Fibroblast of villous mesenchyme (primary cell): ENCODE data around the gene RBX1. TPM values are rescaled to one million over a fixed set of nuclear protein-coding genes. Genes with fewer than 3 reads are reported as not detected.

Source experiments
- DNase-seq: peaks from one replicate; pipeline ENCODE4 v3.0.0-alpha.2; 2010; ENCODE audit warnings: low read depth
- H3K4me3 ChIP-seq: 2 replicates; pipeline ENCODE4 v1.5.1; 2011; ENCODE audit warnings: low read depth, mild to moderate bottlenecking, low read length
- CTCF ChIP-seq: IDR thresholded peaks from 2 replicates; pipeline ENCODE4 v1.5.1; 2012; ENCODE audit warnings: low read depth, mild to moderate bottlenecking, low read length; ENCODE audit not compliant: insufficient read depth
- total RNA-seq: library from RNA; depleted of rRNA; stranded (reverse); fragments of >200 nt; gene quantifications from 2 replicates; pipeline ENCODE4 v1.2.3, GENCODE V29; 2012

Gene RBX1
- total RNA-seq, 1 donor = 54.4 TPM

GRCh38 chr22:40922484-40923303, 28.5 kb upstream of the RBX1 start:
- TF ChIP-seq CTCF = peak; percentile 63
- peak; percentile 76 for DNase-seq
- H3K4me3 ChIP-seq = no peak overlapping the region

DNA sequence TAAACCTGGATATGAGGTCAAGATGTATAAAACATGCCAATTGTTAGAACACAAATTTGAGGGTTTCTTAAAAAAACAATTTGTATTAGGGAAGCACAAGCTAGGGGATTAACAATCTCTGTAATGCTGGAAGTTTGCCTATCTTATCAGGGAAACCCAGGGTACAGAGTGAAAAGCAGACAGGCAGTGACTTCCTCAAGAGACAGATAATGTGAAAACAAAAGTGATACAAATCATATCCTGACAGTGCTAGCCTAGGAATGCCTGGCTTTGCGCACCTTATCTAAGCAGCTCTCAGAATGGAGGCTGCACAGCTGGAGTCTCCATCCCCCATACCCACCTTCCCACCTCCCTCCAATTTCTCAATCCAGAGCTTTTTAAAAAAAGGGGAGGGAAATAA, 22.5 kb upstream of the RBX1 start:
- peak; percentile 24 for DNase-seq
- no peak for TF ChIP-seq CTCF
- H3K4me3 ChIP-seq = no peak overlapping the region

- no peak for TF ChIP-seq CTCF
- H3K4me3 ChIP-seq = no peak overlapping the region
- no peak for DNase-seq
Measured at GRCh38 chr22:40932396-40932795, 18.8 kb upstream of the RBX1 start.

DNA sequence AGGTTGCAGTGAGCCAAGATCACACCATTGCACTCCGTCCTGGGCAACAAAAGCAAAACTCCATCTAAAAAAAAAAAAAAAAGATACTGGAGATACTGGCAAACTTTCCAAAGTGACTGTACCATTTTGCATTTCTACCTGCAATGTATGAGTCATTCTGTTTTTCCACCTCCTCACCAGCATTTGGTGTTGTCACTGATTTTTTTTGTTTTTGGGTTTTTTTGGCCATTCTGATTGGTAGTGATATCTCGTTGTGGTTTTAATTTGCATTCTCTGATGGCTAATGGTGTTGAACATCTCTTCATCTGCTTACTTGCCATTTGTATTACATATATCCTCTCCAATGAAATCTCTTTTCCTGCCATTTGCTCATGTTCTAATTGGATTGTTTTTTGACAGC, 12.0 kb upstream of the RBX1 start:
- DNase-seq = no peak
- no peak for TF ChIP-seq CTCF
- H3K4me3 ChIP-seq = no peak overlapping the region

DNA sequence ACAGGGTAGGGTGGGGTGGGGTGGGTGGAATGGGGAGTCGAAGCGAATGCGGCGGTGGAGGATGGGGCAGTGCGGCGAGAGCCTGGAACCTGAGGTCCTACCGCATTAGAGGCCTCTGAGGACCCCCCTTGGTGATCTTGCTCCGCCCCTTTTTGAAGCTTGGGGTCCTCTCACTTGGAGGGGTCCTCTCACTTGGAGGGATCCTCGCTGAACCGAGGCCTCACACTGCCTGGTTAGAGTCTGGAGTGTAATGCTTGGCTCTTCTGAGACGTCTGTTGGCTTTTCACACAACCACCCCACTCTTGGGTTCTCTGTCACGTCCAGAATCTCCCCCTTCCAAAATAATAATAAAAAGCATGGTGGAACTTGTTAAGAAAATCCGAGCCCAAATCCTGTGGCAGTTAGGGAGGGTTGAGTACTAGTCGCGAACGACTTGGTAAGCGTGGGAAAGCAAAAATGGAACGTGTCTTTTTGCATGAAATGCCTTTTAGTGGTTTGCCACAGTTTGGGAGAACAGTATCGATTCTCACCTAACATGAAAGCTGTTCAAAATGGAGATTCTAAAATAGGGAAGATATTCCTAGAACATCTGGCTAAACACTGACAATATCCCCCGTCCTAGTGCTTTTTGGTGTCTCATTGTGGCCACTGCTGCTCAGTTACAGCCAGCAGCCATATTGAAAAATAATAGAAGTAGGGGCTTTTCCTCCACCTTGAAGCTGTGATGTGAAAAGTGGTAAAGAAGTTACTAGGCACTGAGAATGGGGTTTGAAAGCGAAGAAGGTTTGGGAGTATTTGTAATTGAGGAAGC, 822 bp downstream of the RBX1 start:
- no peak for TF ChIP-seq CTCF
- no peak for DNase-seq
- peak overlapping the region; percentile 85 for H3K4me3 ChIP-seq

GRCh38 chr22:40953471-40953870, 2.3 kb downstream of the RBX1 start:
- H3K4me3 ChIP-seq = no peak overlapping the region
- DNase-seq = peak; percentile 46
- no peak for TF ChIP-seq CTCF
